DMS114 treated with DMSO at 0.1 percent for 48 hours (cell line): ENCODE results near the gene PFKL.
A peak's percentile ranks its signal among the peaks of the same experiment; 100 is the strongest.

Experiments used
- DNase-seq: peaks from one replicate; lab custom pipeline; 2025; ENCODE audit not compliant: unreplicated experiment; lab: John Stamatoyannopoulos, UW

PFKL gene

DNA sequence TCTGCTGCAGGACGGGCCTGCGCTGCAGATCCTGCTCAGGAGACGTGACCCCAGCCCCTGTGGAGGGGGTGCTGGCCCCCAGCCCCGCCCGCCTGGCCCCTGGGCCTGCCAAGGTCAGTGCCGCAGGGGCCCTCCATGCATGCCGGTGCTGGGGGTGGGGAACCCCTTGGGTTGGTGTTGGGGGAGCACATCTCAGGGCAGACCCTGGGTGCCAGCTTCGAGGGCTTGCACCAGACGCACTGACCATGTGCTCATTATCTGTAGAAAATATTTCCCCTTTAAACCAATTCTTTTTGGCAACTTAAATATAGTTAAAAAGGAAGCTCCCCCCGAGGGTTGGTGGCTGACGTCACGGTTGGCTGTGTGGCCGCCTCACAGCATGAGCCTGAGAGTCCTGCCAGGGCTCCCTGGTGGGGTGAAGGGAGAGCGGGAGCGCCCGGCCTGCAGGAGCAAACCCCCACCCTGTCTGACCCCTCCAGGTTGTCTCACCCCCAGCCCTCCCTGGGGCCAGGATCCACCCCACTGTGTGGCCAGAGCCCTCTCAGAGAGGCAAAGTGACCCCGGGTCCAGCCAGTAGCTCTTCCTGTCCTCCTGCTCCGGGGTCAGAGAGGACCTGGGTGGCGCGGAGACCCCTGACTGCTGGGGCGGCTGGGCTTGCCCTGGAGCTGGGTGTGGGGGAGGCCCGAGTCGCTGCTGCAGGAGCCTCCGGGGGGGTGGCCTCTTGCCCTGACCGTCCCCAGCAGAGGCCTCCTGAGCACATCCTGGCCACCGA is 5.3 kb upstream of the PFKL start:
- DNase-seq = no peak

DNA sequence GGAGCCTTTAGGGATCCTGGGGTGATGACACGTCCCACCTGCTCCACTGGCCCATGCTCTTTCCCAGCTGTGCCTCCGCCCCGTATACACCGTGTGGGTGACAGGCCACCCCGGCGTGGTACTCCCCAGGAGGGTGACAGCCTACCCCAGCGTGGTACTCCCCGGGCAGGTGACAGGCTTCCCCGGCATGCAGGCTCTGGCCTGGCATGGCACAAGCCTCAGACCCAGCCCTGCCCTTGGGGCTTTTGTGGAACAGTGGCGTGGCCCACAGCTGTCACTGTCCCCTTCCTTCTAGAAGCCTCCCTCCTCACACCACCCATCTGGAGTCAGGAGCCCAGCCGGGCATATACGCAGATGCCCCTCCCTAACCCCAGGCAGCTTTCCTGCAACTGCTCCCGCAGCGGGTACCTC is 4.7 kb upstream of the PFKL start:
- DNase-seq = no peak

DNA sequence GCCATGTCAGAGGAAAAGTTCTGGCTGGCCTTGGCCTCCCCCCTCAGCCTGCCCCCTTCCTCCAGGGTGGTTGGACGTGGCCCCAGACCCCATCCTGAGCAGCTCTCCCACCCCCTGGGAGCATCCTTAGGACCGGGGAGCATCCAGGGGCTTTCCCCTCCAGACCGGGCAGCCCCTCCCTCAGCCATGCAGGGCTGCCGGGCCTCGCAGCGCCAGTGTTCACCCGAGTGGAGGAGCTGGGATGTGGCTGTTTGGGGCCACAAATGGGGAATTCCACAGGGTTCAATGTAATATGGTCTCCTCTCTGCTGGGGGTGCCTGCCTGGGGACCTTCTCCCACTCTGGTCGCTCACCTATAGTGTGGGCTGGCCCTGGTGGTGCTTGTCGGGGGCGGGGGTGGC is 4.2 kb upstream of the PFKL start:
- no peak for DNase-seq

DNA sequence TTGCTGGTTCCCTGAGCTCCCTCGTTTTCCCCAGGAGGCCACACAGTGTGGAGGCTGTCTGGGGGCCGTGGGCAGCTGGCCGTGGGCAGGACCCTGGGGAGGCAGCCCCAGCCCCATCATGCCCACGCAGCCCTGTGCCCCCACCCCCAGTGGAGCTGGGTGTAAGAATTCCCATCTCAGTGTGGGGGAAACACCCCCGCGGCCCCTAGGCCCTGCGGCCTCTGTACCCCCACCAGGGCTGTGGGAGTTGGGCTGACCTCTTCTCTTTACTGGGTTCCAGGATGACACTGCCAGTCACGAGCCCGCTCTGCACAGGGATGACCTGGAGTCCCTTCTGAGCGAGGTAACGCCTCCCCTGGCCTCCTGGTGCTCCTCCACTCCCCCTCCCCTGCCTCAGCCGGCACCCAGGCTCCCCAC is 3.7 kb upstream of the PFKL start:
- DNase-seq = no peak

DNA sequence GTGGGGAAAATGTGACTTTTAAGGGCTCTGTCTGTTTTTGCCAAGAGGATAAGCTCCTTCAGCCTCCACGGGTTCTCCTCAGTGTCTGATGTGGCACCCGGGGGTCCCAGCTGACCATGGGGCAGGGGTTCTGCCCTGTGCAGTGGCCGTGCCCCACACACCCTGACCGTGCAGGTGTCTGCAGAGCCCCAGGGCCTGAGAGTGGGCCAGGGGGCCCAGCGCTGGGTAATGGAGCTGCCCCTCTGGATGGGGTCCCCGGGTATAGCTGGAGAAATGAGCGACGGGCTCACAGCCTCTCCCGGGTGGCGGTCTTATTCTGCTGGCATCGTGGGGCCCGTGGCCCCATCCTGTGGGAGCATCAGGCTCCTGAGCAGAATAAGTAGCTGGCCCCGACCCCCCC is 2.9 kb upstream of the PFKL start:
- no peak for DNase-seq

DNA sequence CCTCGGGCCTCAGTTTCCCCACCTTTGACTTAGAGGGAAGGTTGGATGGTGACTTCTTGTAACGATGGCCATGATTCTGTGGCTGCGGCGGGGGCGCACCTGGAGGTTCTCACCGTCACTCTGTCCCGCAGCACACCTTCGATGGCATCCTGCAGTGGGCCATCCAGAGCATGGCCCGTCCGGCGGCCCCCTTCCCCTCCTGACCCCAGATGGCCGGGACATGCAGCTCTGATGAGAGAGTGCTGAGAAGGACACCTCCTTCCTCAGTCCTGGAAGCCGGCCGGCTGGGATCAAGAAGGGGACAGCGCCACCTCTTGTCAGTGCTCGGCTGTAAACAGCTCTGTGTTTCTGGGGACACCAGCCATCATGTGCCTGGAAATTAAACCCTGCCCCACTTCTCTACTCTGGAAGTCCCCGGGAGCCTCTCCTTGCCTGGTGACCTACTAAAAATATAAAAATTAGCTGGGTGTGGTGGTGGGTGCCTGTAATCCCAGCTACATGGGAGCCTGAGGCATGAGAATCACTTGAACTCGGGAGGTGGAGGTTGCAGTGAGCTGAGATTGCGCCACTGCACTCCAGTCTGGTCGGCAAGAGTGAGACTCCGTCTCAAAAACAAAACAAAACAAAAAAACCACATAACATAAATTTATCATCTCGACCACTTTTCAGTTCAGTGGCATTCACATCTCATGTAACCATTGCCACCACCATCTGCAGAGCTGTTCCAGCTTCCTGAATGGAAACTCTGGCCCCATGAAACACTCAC is 2.1 kb upstream of the PFKL start:
- DNase-seq = peak; percentile 51

DNA sequence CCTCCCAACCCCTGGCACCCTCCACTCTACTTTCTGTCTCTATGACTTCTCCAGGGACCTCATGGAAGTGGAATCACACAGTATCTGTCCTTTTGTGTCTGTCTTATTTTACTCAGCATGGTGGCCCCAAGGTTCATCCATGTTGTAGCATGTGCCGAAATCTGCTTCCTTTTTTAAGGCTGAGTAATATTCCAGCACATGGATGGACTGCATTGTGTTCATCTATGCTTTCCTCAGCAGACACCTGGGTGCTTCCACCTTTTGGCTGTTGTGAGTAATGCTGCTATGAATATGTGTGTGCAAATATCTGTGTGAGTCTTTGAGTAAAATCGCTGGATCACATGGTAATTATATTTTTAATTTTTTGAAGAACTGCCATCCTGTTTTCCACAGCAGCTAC is 1.6 kb upstream of the PFKL start:
- no peak for DNase-seq

DNA sequence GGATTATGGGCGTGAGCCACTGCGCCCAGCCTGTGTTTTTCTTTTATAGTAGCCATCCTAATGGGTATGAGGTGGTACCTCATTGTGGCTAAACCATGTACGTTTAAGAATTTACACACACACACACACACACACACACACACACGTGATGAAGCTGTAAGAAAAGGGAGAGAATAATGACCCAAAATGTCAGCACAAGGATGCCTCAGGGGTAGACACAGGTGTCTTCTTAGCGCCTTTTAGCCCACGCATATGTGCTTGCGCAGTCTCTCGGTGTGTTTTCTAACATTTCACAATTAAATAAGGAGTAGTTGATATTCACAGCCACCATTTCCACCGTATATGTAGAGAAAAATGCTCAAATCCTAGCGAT is 782 bp upstream of the PFKL start:
- no peak for DNase-seq

DNA sequence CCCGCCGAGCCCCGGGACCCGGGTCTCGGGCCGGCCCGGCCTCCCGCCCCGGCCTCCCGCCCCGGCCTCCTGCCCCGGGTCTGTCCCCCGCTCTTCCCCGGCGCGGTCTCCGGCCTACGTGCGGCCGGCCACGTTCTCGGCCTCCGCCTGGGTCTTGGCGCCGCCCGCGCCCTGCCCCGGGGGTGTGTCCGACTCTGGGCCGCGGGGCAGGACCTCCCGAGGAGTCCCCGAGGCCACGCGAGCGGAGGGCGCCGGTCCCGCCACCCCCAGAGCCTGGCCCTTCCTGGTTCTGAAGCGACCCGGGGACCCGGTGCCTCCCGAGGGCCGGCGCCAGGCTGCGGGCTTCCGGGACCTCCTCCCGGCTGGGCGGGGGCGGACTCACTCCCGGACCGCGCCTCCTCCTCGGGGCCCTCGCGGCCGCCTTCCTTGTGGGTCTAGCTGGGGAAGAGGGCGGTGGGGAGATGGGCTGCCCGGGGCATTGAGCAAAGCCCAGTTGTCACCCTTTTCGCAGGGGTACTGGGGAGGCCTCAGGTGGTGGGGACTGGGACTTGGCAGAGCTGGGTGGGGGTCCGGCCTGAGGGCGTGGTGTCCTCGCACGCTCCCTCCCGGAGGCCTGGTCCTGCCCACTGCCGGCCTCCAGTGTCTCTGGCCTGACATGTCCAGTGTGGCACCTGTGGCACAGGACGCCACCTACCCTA is 558 bp downstream of the PFKL start:
- peak; percentile 12 for DNase-seq

DNA sequence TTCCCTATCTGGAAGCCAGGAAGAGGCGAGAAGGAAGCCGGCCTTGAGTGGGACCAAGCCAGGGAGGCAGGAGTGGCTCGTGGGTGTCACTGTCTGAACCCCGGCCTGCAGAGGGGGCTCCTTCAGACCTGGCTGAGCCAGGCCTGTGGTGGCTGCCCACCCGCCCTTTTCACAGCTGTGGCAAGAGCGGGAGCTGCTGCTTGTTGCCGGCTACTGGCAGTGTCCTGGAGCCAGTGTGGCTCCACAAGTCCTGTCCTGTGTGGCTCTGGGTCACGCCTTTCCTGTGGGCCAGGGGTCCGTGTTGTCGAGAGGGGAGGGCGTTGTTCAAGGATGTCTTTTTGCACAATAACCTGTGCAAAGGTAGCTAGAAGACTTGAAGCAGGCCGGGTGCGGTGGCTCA is 1.3 kb downstream of the PFKL start:
- no peak for DNase-seq

GRCh38 chr21:44301961-44302406 is 2.1 kb downstream of the PFKL start:
- DNase-seq = no peak

DNA sequence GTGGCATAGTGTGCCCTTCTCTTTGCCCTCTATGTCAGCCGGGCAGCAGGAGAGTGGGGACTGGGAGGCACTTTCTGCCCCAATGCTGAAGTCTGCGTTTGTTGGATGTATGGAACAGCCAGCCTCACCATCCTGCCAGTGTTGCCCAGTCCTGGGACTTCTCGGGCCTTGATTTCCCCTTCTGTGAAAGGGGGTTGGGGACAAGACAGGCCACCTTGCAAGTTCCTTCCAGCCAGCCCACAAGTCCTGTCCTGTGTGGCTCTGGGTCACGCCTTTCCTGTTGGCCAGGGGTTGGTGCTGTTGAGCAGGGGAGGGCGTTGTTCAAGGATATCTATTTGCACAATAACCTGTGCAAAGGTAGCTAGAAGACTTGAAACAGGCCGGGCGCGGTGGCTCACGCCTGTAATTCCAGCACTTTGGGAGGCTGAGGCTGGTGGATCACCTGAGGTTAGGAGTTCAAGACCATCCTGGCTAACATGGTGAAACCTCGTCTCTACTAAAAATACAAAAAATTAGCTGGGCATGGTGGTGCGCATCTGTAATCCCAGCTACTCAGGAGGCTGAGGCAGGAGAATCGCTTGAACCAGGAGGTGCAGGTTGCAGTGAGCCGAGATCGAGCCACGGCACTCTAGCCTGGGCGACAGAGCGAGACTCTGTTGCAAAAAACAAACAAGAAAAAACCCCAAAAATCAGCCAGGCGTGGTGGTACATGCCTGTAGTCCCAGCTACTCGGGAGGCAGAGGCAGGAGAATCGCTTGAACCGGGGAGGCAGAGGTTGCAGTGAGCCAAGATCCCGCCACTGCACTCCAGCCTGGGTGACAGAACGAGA is 2.9 kb downstream of the PFKL start:
- DNase-seq = peak; percentile 1

- DNase-seq = no peak
These were observed 3.7 kb downstream of the PFKL start for GRCh38 chr21:44303490-44303981.

GRCh38 chr21:44304011-44304616 is 4.3 kb downstream of the PFKL start:
- no peak for DNase-seq

DNA sequence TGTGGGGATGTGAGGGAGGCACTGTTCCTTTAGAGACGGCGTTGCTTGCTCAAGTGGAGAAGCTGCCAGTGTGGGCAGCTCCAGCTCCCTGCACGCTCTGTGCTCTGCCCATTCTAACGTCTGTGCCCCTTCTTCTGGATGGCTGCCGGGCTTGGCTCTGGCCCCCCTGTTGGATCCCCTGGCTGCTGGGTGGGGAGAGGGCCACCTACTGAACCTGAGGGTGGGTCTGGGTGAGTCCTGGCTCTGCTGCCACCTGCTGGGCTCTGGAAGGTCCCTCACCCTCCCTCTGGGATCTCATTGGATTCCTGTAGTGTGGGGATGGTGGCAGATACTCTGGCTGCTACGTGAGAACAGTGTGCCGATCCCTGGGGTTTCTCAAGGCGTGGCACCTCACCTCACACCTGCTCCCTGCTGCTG is 5.0 kb downstream of the PFKL start:
- peak; percentile 16 for DNase-seq

- DNase-seq = no peak
These were observed 5.8 kb downstream of the PFKL start for GRCh38 chr21:44305691-44306090.

- DNase-seq = no peak
These were observed 7.3 kb downstream of the PFKL start for GRCh38 chr21:44306936-44307704.

DNA sequence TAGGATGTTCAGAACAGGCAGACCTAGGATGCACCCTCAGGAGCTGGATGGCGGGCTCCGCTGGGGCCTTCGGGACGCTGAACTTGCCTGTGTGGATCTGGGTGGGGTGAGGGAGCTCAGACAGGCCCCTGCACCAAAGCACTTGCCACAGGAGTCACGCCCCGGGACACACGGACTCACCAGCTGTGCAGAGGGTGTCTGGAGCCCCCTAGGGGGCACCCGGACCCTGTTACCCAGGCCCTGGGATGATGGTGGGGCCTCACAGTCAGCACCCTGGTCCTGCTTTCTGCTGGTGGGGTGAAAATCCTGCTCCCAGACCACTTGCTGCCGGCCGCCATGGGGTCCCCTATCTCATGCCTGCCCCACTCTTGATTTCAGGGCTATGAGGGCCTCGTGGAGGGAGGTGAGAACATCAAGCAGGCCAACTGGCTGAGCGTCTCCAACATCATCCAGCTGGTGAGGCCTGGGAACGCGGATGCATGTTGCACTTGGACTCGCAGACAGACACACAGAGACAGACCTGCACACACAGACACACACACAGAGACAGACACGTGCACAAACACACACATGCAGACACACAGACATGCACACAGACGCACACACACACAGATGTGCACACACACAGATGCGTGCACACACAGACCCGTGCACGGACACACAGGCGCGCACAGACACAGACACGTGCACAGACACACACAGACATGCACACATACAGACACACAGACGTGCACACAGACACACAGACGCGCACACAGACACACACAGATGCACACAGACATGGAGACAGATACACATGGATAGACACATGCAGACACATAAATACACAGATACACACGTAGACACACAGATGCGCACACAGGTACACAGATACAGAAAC is 11.0 kb downstream of the PFKL start:
- DNase-seq = no peak

DNA sequence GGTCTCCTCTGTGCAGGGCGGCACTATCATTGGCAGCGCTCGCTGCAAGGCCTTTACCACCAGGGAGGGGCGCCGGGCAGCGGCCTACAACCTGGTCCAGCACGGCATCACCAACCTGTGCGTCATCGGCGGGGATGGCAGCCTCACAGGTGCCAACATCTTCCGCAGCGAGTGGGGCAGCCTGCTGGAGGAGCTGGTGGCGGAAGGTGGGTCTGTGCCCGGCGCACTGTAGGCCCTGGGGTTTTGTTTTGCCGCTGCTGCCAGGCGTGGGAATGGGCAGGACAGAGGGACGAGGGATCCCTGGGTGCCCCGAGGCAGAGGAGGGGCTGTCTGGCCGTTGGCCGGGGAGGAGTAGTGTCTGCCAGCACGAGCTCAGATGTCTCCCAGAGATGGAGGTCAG is 12.2 kb downstream of the PFKL start:
- DNase-seq = no peak
